HG03097 (cell line): ENCODE results near the gene RFX5.
"Not testable (repeated sequence)": the region's sequence is repeated elsewhere in the genome, so short reads cannot be mapped to it uniquely, and the experiment has no call there.

Experiments
- ATAC-seq: cut with Tn5 transposase; IDR thresholded peaks from one replicate; pipeline ENCODE4 v1.9.1; 2021; ENCODE audit not compliant: unreplicated experiment, low FRiP score

Gene RFX5

DNA sequence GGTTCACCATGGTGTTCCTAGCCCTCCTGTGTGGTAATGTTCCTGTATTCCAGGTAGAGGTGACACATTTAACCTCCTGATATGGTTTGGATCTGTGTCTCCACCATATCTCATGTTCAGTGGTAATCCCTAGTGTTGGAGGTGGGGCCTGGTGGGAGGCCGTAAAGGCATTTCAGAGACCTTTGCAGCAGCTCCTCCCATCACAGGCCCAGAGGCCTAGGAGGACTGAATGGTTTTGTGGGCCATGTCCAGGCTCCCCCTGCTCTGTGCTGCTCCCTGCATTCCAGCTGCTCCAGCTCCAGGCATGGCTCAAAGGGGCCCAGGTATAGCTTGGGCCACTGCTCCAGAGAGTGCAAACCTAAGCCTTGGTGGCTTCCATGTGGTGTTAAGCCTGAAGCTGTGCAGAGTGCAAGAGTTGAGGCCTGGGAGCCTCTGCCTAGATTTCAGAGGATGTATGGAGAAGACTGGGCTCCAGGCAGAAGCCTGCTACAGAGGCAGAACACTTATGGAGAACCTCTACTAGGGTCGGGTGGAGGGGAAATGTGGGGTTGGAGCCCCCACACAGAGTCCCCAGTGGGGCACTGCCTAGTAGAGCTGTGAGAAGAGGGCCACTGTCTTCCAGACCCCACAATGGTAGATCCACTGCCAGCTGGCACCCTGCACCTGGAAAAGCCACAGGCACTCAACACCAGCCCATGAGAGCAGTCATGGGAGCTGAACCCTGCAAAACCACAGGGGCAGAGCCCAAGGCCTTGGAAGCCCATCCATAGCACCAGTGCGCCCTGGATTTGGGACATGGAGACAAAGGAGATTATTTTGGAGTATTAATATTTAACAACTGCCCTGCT lies 15.5 kb upstream of the RFX5 start:
- no peak for ATAC-seq

DNA sequence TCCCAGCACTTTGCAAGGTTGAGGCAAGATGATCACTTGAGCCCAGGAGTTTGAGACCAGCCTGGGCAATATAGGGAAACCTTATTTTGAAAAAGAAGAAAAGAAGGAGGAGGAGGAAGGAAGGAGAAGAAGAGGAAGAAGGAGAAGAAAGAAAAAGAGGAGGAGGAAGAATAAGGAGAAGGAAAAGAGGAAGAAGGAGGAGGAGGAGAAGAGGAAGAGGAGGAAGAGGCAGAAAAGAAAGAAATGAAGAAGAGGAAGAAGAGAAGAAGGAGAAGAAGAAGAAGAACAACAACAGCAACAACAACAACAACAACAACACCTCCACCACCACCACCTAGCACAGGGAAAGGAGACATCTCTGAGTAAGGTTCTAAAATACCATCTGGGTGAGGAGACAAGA lies 14.8 kb upstream of the RFX5 start:
- no peak for ATAC-seq

DNA sequence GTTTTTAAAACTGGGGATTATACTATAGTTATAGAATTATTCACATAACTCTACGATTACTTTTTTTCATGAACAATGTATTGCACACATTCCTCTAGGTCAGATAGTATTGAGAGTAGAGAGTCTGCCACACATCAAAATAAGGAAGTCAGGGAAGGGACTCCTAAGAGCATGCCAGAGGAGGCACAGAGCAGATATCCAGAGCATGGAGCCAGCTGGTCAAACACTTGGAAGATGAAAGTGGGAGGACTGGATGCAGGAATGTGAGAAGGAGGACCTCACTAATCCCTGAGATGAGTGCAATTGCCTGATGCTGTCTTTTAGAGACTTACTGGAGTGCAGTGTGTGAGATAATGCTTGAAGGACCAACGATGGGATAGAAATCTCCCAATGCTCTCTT lies 9.6 kb upstream of the RFX5 start:
- no peak for ATAC-seq

DNA sequence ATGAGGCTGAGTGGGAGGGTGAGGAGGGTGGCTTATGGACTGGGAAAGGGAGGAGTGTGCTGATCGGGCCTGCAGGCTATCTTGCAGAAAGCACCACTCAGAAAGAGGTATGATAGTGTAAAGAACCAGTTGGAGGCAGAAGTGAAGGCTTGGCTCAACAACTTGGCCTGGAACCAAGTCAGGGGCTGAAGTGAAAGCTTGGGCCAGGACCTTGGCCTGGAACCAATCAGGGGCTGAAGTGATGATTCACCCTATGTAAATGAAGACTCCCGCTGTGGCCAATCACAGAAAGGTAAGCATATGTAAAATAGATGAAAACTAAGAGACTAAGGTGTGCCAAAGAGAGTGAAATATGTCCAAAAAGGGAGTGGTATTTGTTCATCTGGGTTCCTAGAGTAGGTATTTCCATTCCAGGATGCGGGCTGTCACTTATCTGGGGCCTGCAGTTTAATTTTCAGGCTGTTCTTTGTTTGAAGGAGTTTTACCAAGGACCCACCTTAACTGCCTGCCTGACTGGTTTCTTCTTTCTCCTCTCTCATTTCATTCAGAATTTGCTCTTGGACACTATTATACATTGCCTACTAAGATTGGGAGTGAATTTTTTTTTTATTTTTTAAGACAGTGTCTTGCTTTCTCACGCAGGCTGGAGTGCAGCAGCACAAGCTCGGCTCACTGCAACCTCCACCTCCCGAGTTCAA lies 5.1 kb upstream of the RFX5 start:
- ATAC-seq, result no peak

DNA sequence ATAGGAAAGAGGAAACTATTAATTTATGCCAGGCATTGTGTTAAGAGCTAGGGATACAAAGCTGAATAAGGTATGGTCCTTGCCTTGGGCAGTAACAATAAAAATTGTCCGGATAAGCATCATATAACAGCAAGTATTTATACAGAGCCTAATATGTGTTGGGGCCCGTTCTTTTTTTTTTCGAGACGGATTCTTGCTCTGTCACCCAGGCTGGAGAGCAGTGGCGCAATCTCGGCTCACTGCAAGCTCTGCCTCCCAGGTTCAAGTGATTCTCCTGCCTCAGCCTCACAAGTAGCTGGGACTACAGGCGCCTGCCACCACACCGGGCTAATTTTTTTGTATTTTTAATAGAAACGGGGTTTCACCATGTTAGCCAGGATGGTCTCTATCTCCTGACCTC lies 3.3 kb upstream of the RFX5 start:
- ATAC-seq, result not testable (repeated sequence)

DNA sequence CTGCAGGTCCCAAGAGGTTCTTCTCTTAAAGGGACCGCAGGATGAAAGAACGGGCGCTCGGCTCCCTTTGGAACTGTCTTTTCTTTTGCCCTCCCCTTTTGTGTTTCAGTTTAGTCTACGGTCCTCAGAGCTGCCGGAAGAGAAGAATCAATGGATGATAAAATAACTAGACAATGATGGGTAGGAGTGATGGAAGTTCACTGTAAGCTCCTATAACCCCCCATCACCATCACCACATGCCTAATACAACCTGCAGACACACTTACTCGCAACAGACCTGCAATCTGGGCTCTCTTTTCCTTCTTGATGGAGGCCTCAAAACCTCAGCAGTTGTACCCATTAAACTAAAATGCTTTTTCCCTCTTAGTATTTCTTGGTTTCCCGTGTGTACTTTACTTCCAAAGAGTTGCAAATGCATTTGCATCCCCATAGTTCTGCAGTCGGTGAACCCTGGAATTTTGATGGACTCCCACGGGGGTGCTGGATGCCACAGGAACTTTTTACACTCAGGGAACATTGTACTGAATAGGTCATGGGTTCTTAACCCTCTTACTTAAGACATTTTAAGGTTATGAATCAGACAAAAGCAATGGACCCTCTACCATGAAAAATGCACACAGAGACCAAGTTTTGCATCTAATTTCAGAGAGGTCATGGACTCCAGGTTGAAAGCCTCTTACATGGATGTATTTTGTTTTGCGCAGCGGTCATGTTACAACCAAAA lies 633 bp upstream of the RFX5 start:
- no peak for ATAC-seq

DNA sequence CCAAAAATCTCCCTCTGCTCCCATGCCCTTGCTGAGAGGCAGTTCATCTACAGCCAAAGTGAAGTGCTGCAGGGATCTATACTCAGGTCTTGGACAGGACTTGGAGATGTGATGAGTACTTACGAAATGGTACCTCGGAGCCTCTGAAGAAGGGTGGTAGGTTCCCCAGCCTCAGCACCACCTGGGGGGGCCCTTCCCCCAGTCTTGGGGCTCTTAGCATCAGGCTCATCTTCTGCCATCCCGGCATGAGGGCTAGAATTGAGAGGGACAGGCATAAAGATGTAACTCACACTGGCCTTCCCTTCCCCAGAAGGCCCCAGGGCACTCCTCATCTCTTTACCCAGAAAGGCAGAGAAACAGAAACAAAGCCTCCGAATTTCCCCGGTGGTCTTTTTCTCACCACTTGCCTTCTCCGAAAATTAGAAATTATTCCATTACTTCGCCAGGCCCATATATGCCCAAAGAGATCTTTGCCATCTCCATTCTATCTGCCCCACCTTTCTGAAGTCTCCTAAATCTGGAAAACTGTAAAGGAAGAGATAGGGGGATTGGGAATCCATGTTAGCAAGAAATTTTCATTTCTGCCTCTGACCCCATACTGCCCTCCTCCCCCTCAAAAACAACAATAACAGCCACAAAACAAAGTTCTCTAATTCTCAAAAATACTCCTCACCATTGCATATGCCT lies 827 bp downstream of the RFX5 start:
- no peak for ATAC-seq

DNA sequence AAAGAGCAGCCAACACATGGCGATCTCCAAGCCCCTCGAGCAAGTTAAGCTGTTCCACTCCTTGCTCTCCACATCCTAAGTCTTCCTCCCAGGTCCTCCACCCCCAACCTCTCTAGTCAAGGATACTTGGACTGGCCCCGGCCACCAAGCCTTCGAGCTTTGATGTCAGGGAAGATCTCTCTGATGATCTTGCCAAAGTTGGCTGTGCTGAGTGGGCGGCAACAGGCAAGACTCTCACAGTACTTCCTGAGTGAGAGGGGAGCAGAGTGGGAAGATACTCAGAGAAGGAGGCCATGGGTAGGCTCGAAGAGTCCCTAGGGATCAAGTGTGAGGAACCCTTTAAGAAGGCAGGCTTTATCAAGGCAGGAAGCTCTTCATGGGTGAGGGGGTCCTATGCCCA lies 2.8 kb downstream of the RFX5 start:
- no peak for ATAC-seq

DNA sequence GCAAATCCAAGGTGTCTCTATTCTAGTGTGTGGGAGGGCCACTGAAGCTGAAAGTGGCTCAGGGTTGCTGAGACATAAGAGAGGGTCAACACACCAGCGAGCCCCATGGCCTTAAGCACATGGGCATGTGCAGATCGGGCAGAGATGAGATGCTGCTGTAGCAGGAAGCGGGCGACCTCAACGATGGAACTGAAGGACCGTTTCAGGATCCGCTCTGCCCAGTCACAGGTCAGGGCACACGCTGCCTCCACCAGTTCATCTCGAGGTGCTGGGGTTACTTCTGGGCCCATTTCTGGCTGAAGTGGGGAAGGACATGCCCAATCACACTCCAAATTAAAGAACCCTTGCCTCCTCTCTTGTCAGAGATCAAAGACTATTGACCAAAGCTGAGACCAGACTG lies 3.5 kb downstream of the RFX5 start:
- ATAC-seq, result no peak

DNA sequence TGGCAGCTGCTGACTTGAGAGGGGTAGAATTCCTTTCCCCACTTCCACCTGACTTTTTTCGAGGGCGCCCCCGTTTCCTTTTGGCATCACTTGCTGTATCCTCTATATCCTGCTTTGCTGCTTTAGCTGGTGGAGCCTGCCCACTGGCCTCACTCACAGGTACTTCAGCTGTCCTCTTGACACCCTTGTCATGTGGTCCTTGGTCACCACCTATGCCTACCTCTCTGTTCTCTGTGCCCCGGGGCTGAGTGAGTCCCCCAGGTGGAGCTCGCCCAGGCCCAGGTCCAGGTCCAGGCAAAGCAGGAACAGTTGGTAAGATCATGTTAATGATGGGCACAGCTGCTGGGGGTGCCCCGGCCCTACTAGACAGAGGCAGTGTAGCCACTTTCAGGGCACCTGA lies 4.5 kb downstream of the RFX5 start:
- ATAC-seq, result no peak

DNA sequence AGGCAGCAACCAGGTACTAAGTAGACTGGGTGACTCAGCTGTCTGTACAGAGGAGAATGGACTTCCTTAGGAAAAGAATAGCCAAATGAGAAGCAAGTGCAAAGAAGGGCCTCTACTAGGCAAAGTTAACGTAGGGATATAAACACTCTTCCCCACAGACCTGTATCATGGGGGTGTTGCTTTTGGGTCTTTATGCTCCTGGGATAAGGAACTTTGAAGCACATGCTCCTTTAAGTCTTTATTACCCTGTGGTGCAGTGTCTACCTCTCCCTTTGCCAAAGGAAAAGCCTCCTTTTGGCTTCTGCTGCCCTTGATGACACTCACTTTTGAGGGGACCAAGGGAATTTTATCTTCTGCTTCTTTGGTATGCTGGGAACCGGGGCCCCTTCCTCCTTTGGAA lies 5.0 kb downstream of the RFX5 start:
- ATAC-seq, result no peak

DNA sequence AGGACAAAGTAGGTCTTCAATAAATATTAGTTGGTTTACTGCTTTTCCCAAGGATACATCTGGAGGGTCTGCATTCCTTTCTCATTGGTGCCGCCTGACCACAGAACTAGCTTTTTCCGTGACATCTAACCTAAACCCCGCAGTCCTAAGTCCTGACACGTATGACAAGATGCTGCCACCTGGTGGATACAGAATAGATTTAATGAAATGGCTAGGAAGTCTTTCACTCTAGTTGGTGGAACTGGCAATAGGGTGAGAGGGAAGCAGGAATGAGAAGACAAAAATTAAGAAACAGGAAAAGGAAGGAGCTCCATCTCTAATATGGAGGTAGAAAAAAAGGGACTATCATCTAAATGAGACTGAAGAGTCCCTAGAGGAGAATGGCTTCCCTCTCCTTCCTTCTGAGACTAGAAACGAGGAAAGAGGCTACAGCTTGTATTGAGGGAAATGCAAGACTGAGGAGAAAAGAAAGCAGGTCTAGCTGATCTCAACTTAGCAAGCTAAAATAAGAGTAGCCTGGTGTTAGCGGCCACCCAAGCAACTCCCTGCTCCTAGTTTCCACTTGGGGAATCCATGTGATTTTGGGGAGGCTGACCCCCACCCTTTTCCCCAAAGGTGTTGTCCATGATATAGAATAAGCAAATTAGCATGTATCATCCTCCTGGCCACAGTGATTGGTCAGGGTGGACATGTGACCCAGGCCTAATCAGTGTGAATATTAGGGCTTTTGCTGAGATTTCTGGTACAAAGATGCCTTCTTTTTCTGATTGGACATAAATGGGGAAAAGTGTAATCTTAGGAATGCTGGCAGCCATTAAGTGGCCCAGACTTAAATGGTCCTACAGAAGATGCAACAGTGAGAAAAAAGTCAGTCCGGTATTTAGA lies 5.9 kb downstream of the RFX5 start:
- ATAC-seq, result no peak

DNA sequence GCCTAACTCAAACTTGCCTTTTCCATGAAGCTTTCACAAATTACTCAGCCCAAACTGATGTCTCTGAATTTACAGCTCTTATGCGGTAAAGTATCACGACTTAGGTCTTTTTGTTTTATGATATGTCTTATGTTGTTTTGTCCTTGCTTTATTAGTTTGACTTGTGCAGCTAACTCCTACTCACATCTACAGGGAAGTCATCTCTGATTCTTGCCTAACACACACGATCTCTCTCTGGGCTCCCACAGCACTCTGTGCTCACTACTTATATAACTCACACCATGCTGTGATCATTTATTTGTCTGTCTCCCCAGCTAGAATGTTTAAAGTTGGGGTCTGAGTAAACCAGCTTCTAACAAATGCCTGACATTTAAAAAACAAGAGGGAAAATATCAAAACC lies 10.5 kb downstream of the RFX5 start:
- ATAC-seq, result no peak

DNA sequence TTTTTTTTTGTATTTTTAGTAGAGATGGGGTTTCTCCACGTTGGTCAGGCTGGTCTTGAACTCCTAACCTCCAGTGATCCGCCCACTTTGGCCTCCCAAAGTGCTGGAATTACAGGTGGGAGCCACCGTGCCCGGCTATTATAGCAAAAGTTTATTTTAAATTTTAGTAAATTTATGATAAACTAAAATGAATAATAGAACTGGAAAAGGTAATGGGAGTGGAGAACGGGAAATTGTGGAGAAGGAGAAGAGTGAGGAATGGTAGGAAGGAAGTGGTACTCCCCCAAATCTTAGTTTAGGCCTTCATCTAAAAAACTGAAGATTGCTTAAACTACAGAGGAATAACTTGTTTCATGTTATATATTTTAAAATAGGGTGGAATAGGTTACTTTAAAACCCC lies 12.2 kb downstream of the RFX5 start:
- ATAC-seq, result no peak

DNA sequence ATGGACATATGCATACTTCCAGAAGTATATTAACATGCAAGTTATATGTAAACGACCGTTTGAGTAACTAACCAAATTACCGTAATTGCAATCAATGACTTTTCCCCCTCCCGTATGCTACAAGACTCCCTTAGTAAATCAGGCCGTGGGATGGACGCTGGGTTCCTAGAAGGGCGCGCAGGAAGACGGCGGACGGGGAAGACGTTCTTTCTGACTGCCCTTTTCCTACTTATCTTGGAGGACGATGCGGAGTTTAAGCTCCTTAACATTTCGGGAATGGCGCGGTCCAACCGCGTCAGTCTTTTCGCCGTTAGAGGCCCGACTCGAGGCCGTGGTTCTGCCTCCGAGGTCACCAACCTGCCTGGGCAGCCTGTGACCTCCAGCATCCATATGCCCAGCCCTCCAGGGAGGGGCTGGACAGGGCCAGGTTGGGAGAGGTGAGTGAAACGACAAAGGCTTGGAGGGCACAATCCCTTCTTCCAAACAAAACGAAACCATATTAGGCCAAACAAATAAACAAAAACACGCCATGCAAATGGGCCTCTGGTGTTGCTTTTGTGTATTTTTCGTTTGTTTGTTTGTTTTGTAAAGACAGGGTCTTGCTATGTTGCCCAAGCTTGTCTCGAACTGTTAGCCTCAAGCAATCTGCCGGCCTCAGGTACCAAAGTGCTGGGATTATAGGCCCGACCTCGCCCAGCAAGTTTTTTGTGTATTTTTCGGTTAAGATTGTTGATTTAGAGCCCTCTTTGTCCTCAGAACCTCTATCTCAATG lies 19.0 kb downstream of the RFX5 start:
- peak; percentile 12 for ATAC-seq

DNA sequence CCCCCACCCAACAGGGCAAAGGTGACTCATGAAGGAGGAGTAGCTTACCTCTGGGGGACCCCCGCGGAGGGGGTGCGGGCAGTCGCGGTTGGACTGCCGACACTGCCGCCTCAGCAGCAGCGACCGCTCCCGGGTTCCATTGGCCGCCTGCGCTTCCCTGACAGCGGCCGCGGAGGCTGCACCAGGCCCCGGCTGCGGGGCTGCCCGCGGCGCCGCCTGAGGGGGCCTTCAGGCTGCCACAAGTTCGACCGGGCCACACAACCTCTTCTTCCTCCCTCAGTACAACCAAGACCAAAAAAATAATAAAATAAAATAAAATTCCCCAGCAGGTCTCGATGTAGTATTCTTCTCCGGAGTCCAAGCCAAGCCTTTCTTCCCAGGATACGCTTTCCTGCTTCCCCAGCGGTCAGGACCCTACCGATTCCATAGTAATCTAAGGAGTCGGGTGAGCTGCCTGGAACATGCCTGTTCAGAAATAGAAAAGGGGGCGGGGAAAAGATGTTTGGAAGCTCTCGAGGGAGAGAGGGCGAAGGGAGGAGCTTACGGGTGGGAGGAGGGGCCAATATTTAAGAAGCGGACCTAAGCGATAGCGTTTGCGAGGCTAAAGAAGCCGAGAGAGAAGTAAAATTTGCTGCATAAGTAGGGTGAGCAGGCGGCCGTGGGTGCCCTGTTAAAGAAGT lies 19.7 kb downstream of the RFX5 start, which contains the start of gene PI4KB:
TSS of gene PI4KB (minus strand) at position 194 of the 680 bp plus-strand sequence. CDS start 10,935 bp downstream, outside the sequence.
- peak; percentile 73 for ATAC-seq

DNA sequence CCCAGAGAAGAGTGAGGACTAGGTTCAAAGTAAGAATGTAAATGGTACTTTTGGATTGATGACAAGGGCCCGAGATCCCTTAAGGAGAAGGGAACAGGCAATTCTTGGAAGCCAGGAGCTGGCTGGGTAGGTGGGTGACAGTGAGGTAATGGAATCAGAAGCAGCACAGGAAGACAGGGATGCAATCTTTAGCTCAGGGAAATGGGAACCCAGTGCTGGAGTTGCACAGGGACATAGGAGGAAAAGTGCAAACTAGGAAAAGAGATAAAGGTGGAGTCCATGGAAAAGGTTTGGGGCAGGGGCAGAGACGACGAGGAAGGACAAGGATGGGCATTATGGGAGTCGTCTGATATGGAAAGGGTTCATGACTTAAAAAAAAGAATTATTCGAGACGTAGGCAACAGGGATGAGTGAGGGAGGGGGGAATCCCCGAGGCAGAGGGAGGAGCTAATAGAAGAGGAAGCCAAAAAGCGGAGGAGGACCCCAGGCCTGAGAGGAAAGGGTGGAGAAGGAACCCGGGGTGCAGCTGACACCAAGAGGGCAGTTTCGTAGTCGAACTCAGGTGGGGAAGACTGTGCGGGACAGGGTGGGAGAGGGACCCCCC lies 20.3 kb downstream of the RFX5 start:
- ATAC-seq, result peak; percentile 49
